HepG2 (cell line): ENCODE measurements around the gene CDH13. TPM values are rescaled to one million over a fixed set of nuclear protein-coding genes. Genes with fewer than 3 reads are reported as not detected.

Experiments used
- ATAC-seq: fragments of 200-7000 bp; cut with Tn5 transposase; 3 replicates; pipeline ENCODE4 v1.9.1; 2020; ENCODE audit warnings: mild to moderate bottlenecking, moderate library complexity
- BruUV-seq: library from RNA; stranded (reverse); fragments of 400-500 nt; replicated peaks from 2 replicates; lab custom pipeline; 2021; lab: Mats Ljungman, UMichigan
- CTCF ChIA-PET: fragments of 300-600 bp; formaldehyde crosslinking; extraction: SDS; loops from one replicate; lab custom pipeline; 2021; ENCODE audit warnings: low total read pairs, inconsistent platforms, low intra/inter-chr PET ratio; lab: Yijun Ruan, JAX
- POLR2A ChIA-PET: fragments of 350-600 bp; sonication (Branson Sonifier 250); formaldehyde crosslinking; loops from one replicate; lab custom pipeline; 2020; ENCODE audit warnings: antibody characterized with exemption, inconsistent platforms; lab: Yijun Ruan, JAX
- DNase-seq: peaks from one replicate; pipeline ENCODE4 v3.0.0-alpha.2; 2015; ENCODE audit warnings: low spot score
- FAIRE-seq: peaks from 3 replicates; lab custom pipeline; 2011; peaks lifted over from hg19 to GRCh38; lab: Jason Lieb, UNC
- H2AFZ ChIP-seq: one replicate; pipeline ENCODE4 v1.6.1; 2011; ENCODE audit warnings: low read length, inconsistent platforms
- H3K27ac ChIP-seq: fragments of 300-600 bp; 3 replicates; pipeline ENCODE4 v1.8.0; 2011; ENCODE audit warnings: mixed run types, mild to moderate bottlenecking, mixed read lengths, low read length, inconsistent platforms; ENCODE audit not compliant: insufficient read depth; ENCODE audit errors: extremely low read length
- H3K27me3 ChIP-seq, 2 experiments: fragments of 200-600 bp in 1 of 2; 2 replicates in 1 of 2; 3 replicates in 1 of 2; pipeline versions ENCODE4 v1.6.0 to v1.8.0; 2011; ENCODE audit warnings: low read length in 2 of 2, mild to moderate bottlenecking in 2 of 2, moderate library complexity in 2 of 2, inconsistent platforms in 1 of 2; ENCODE audit not compliant: insufficient read depth in 2 of 2, control insufficient read depth in 1 of 2
- H3K36me3 ChIP-seq, 2 experiments: fragments of 200-600 bp in 1 of 2; replicated peaks in 1 of 2; 2 replicates in 1 of 2; 3 replicates in 1 of 2; pipeline versions ENCODE4 v1.5.1 to v1.8.0; 2011; ENCODE audit warnings: low read length in 2 of 2, inconsistent platforms in 1 of 2; ENCODE audit not compliant: insufficient read depth in 2 of 2, control insufficient read depth in 1 of 2
- H3K4me1 ChIP-seq: 2 replicates; pipeline ENCODE4 v1.5.1; 2012; ENCODE audit warnings: low read length, inconsistent platforms; ENCODE audit not compliant: insufficient read depth
- H3K4me2 ChIP-seq: 2 replicates; pipeline ENCODE4 v1.6.0; 2011; ENCODE audit warnings: low read depth, low read length, inconsistent platforms
- H3K4me3 ChIP-seq, 3 experiments: fragments of 200-600 bp in 1 of 3; sonication (generic), shearing (Covaris generic) in 1 of 3; replicated peaks in 1 of 3; 2 replicates each; pipeline ENCODE4 v1.5.1; 2011 to 2016; ENCODE audit warnings: low read length in 3 of 3, inconsistent platforms in 2 of 3, low read depth in 2 of 3, mild to moderate bottlenecking in 2 of 3, control low read depth in 1 of 3, mixed read lengths in 1 of 3; ENCODE audit not compliant: insufficient read depth in 1 of 3
- H3K79me2 ChIP-seq: one replicate; pipeline ENCODE4 v1.6.1; 2011; ENCODE audit warnings: low read length, inconsistent platforms; ENCODE audit not compliant: insufficient read depth
- H3K9ac ChIP-seq: 2 replicates; pipeline ENCODE4 v1.6.0; 2011; ENCODE audit warnings: mild to moderate bottlenecking, low read depth, low read length, inconsistent platforms; ENCODE audit not compliant: insufficient read depth
- H3K9me3 ChIP-seq: 2 replicates; pipeline ENCODE4 v1.5.1; 2012; ENCODE audit warnings: mild to moderate bottlenecking, low read length
- H4K20me1 ChIP-seq: 2 replicates; pipeline ENCODE4 v1.6.0; 2011; ENCODE audit warnings: inconsistent platforms, mild to moderate bottlenecking, low read length, moderate library complexity; ENCODE audit not compliant: insufficient read depth
- EEA1 ChIP-seq: sonication (generic); formaldehyde crosslinking; IDR thresholded peaks from 2 replicates; pipeline ENCODE4 v1.5.1; 2020; ENCODE audit warnings: mild to moderate bottlenecking, missing genetic modification reagents, borderline replicate concordance
- GABPB1 ChIP-seq: IDR thresholded peaks from 2 replicates; pipeline ENCODE4 v1.6.1; 2016; ENCODE audit warnings: mild to moderate bottlenecking, missing genetic modification reagents, moderate library complexity, missing compliant biosample characterization
- GLMP ChIP-seq: sonication (generic); formaldehyde crosslinking; IDR thresholded peaks from 2 replicates; pipeline ENCODE4 v1.9.0; 2021; ENCODE audit warnings: missing genetic modification reagents, mild to moderate bottlenecking, borderline replicate concordance
- HNRNPUL1 ChIP-seq: fragments of 200-400 bp; formaldehyde crosslinking; IDR thresholded peaks from 2 replicates; pipeline ENCODE4 v1.6.1; 2017; ENCODE audit warnings: low read depth, mild to moderate bottlenecking, low read length, moderate library complexity
- ZNF101 ChIP-seq: sonication (generic); formaldehyde crosslinking; IDR thresholded peaks from 2 replicates; pipeline ENCODE4 v1.4.0; 2020; ENCODE audit warnings: mild to moderate bottlenecking, low read depth, missing genetic modification reagents, borderline replicate concordance
- WGBS: methylation state at CpG from one replicate; pipeline ENCODE4 v1.1.6; 2017; ENCODE audit warnings: low lambda C conversion rate; 5-methylcytosine and 5-hydroxymethylcytosine counted together
- in situ Hi-C: cut with HindIII; loops from 2 replicates; pipeline ENCODE4 v1.10.0; 2017; ENCODE audit warnings: low pct_unique_long_range_greater_than_20kb; ENCODE audit not compliant: extremely low pct_ligation_motif_present
- intact Hi-C: fragments of 100-400 bp; cut with micrococcal nuclease; formaldehyde crosslinking; loops from one replicate; pipeline ENCODE4 v1.10.0; 2022; ENCODE audit not compliant: unreplicated experiment
- polyA plus RNA-seq, 8 experiments: library from polyadenylated mRNA; depleted of rRNA in 3 of 8; stranded (reverse) in 7 of 8; unstranded in 1 of 8; fragments of >200 nt; fragmentation: Illumina TruSeq in 4 of 8; extraction: Trizol in 4 of 8; gene quantifications; 2 replicates each; pipeline versions ENCODE4 v1.2.1 to v1.2.3, GENCODE V29; 2011 to 2016; ENCODE audit warnings: low read depth in 4 of 8, missing spikeins in 1 of 8, mixed read lengths in 1 of 8; ENCODE audit not compliant: insufficient read depth in 1 of 8
- total RNA-seq, 5 experiments: library from RNA; depleted of rRNA; stranded (reverse); fragments of >200 nt; fragmentation: Illumina TruSeq; extraction: Trizol; gene quantifications; 2 replicates each; pipeline ENCODE4 v1.2.3, GENCODE V29; 2016; ENCODE audit warnings: low read depth in 1 of 5
- TF ChIP-seq, protein P1 (sequence below): sonication (generic); formaldehyde crosslinking; IDR thresholded peaks from 2 replicates; pipeline ENCODE4 v1.5.0; 2020; ENCODE audit warnings: missing genetic modification reagents

The CDH13 gene
- total and polyA plus RNA-seq, 2 of the 13 experiments (the other 11 are each of a cell fraction or from before 2014, with no cell fraction given), result not detected

DNA sequence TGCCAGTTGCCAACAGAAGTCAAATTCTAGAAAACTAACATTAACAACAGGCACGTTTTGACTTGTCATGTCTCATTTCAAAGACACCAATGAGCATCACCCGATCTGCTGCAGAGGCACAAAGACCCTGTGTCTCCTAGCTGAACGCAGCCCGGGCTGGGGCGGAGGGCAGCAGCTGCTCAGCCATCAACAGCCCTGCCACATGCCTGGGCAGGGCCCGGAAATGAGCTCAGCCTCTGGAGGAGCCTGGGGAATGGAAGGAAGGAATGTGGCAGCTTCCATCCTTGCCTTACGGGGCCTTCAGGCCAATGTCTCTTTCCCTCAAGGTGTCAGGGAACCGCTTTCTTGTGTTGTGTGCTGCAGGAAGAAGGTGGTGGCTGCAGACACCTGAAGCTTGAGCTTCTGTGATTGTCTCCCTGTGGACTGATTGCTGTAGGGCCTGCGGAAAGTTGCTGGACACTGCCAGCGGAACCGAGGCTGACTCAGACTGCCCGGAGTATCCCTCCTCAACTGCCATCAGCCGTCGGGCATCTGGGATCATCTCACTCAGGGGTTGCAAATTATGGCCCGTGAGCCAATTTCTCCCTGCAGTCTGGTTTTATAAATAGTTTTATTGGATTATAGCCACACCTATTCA, 7.3 kb downstream of the CDH13 start:
- intact Hi-C loops, result no loop called here
- H3K9ac ChIP-seq, result no peak overlapping the region
- POLR2A ChIA-PET, result no interaction called here

More for the DNA sequence above, 7.3 kb downstream of the CDH13 start:
- no peak overlapping the region for H2AFZ ChIP-seq
- H3K36me3 ChIP-seq, result no peaks in the 10 kb centered on the region
- CTCF ChIA-PET, result no interaction called here
- no TSS peak for BruUV-seq
- no peak for TF ChIP-seq GLMP (CRISPR knock-in tag)
- TF ChIP-seq ZNF101, result no peak
- TF ChIP-seq, protein P1, sequence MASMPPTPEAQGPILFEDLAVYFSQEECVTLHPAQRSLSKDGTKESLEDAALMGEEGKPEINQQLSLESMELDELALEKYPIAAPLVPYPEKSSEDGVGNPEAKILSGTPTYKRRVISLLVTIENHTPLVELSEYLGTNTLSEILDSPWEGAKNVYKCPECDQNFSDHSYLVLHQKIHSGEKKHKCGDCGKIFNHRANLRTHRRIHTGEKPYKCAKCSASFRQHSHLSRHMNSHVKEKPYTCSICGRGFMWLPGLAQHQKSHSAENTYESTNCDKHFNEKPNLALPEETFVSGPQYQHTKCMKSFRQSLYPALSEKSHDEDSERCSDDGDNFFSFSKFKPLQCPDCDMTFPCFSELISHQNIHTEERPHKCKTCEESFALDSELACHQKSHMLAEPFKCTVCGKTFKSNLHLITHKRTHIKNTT (CRISPR knock-in tag), result no peak
- TF ChIP-seq GABPB1 (CRISPR knock-in tag), result peak; percentile 44
- TF ChIP-seq HNRNPUL1, result no peak
- TF ChIP-seq EEA1, result no peak
- 52% methylated on average over 13 of the region's 15 CpGs for WGBS
- H3K4me1 ChIP-seq, result no peaks in the 10 kb centered on the region
- H3K27me3 ChIP-seq, result peaks cover 0 to 5% of the 10 kb centered on the region in 2 experiments; a peak in 1 of 5 replicates
- no peak overlapping the region for H3K27ac ChIP-seq
- H3K9me3 ChIP-seq, result no peaks in the 10 kb centered on the region
- no peak overlapping the region for H3K4me3 ChIP-seq
- H3K4me2 ChIP-seq, result no peak overlapping the region
- no peaks in the 10 kb centered on the region for H4K20me1 ChIP-seq
- H3K79me2 ChIP-seq, result no peaks in the 10 kb centered on the region
- no peak for ATAC-seq
- no peak for DNase-seq
- in situ Hi-C loops, result loop anchor here (10.0 kb wide), 1 partner anchor 369 kb away; no protein-coding TSS in a partner anchor
- no peak for FAIRE-seq
